Cardiac muscle cell (in vitro differentiated cells and primary cell): Measurements from ENCODE around the gene MYOG. TPM values are rescaled to one million over a fixed set of nuclear protein-coding genes. Genes with fewer than 3 reads are reported as not detected.
A peak's percentile ranks its signal among the peaks of the same experiment; 100 is the strongest.

Source experiments
- DNase-seq, 2 donors: peaks; one replicate each; pipeline versions ENCODE4 v3.0.0 to v3.0.0-alpha.2; 2010 to 2017; ENCODE audit warnings: low read depth in 1 of 2, low spot score in 1 of 2
- H3K27ac ChIP-seq: fragments of 200-600 bp; sonication (generic); 2 replicates; pipeline ENCODE4 v1.5.1; 2016
- H3K27me3 ChIP-seq: fragments of 200-600 bp; sonication (generic); 2 replicates; pipeline ENCODE4 v1.6.0; 2016; ENCODE audit warnings: control low read depth
- H3K36me3 ChIP-seq: fragments of 200-600 bp; sonication (generic); 2 replicates; pipeline ENCODE4 v1.5.1; 2016; ENCODE audit warnings: control low read depth
- H3K4me1 ChIP-seq: fragments of 200-600 bp; sonication (generic); 2 replicates; pipeline ENCODE4 v1.8.1; 2017; ENCODE audit warnings: low read depth, mild to moderate bottlenecking, mixed run types
- H3K4me3 ChIP-seq: fragments of 200-600 bp; sonication (generic); 2 replicates; pipeline ENCODE4 v1.5.1; 2016; ENCODE audit warnings: mild to moderate bottlenecking
- H3K9me3 ChIP-seq: fragments of 200-600 bp; sonication (generic); 2 replicates; pipeline ENCODE4 v1.5.1; 2017; ENCODE audit warnings: low read depth, mild to moderate bottlenecking, control low read depth
- polyA plus RNA-seq: library from polyadenylated mRNA; unstranded; fragments of >200 nt; fragmentation: Nextera tagmentation; extraction: Ambion mirVana; gene quantifications from 2 replicates; pipeline ENCODE4 v1.2.1, GENCODE V29; 2016
- total RNA-seq: library from RNA; depleted of rRNA; stranded (reverse); fragments of >200 nt; gene quantifications from 2 replicates; pipeline ENCODE4 v1.2.3, GENCODE V29; 2016
- TF ChIP-seq, protein P1 (sequence below): IDR thresholded peaks from 2 replicates; pipeline ENCODE4 v1.5.1; 2012; ENCODE audit warnings: low read depth, mild to moderate bottlenecking, low read length

Gene MYOG
- total RNA-seq (0.18 TPM in 1 of 2 replicates, not detected in the other), polyA plus RNA-seq (0.62 TPM in 1 of 2 replicates, not detected in the other)

DNA sequence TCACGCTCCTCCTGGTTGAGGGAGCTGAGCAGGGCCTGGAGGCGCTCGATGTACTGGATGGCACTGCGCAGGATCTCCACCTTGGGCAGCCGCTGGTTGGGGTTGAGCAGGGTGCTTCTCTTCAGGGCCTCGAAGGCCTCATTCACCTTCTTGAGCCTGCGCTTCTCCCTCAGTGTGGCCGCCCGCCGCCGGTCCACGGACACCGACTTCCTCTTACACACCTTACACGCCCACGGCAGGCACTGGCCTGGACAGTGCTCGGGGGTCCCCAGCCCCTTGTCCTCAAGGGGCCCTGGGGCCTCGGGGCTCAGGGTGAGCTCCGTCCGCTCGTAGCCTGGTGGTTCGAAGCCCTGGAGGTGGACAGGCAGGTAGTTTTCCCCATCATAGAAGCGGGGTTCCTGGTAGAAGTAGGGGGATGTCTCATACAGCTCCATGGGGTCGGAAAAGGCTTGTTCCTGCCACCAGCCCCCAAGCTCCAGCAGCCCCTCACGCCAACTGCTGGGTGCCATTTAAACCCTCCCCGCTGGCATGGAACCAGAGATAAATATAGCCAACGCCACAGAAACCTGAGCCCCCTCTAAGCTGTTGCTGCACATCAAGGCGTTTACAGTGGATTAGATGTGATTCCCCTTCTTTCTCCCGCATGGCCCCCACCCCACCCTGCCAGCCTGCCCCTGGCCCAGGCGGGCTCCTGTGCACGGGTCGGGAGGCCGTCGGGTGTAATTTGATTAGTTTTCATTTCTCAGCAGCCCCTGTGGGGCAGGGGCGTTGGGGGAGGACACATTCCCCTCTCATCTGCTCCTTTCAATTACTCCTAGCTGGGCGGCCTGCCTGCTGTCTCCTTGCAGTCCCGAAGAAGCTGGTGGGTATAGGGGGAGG, at the start of gene MYOG:
MYOG (minus strand) TSS at position 485 of the 879 bp plus-strand sequence; CDS start at position 434, 51 bp downstream.
- H3K9me3 ChIP-seq, result no peaks in the 10 kb centered on the region
- peak within 1 kb of the TSS; percentile 64 for H3K27ac ChIP-seq
- H3K27me3 ChIP-seq, result no peaks in the 10 kb centered on the region
- no peaks in the 10 kb centered on the region for H3K36me3 ChIP-seq
- H3K4me3 ChIP-seq, result no peak within 1 kb of the TSS
- peaks cover 24% of the 10 kb centered on the region for H3K4me1 ChIP-seq
- no peak for DNase-seq
- TF ChIP-seq, protein P1, sequence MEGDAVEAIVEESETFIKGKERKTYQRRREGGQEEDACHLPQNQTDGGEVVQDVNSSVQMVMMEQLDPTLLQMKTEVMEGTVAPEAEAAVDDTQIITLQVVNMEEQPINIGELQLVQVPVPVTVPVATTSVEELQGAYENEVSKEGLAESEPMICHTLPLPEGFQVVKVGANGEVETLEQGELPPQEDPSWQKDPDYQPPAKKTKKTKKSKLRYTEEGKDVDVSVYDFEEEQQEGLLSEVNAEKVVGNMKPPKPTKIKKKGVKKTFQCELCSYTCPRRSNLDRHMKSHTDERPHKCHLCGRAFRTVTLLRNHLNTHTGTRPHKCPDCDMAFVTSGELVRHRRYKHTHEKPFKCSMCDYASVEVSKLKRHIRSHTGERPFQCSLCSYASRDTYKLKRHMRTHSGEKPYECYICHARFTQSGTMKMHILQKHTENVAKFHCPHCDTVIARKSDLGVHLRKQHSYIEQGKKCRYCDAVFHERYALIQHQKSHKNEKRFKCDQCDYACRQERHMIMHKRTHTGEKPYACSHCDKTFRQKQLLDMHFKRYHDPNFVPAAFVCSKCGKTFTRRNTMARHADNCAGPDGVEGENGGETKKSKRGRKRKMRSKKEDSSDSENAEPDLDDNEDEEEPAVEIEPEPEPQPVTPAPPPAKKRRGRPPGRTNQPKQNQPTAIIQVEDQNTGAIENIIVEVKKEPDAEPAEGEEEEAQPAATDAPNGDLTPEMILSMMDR, result no peak

DNA sequence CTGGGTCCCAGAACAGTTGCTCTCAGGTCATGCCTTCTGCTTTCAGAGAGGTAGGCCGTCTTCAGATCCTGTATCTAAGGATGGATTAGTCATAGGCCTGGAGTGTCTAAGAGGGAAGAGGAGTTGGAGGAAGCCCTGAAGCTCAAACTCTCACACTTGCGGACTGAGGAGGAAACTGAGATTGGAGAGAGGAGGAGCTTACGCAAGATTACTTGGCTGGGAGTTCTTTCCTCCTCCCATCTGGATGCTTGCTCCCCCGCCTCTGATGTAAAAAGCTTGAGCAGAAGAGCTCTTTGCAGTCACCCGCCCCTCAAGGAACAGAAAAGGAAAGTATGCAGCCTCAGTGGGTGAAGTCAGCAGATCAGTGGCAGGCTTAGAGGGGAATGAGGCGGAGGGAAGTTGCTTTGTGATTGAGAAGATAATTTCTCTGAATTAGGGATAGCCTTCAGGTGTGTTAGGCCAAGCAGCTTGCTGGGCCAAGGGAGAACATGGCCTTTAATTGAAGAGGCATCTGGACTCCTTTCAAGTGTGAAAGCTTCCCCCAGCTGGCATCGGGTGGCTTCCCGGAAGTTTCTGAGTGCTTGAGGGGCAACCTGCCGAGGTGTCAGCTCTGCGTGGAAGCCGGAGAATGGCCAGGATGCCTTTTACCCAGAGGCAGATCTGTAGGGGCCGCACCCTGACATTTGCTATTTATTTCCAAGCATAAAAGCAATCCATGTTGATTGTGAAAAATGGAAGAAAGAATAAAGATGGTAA, 48.3 kb upstream of the MYOG start:
- Histone ChIP-seq H3K9me3 (no peaks in the 10 kb centered on the region), H3K4me3 (no peak overlapping the region), H3K27me3 (no peaks in the 10 kb centered on the region), H3K4me1 (peaks cover 26% of the 10 kb centered on the region), H3K36me3 (no peaks in the 10 kb centered on the region), H3K27ac (no peak overlapping the region)
- TF ChIP-seq, protein P1, result no peak
- peak in 1 of 2 donors; percentile 93 for DNase-seq

DNA sequence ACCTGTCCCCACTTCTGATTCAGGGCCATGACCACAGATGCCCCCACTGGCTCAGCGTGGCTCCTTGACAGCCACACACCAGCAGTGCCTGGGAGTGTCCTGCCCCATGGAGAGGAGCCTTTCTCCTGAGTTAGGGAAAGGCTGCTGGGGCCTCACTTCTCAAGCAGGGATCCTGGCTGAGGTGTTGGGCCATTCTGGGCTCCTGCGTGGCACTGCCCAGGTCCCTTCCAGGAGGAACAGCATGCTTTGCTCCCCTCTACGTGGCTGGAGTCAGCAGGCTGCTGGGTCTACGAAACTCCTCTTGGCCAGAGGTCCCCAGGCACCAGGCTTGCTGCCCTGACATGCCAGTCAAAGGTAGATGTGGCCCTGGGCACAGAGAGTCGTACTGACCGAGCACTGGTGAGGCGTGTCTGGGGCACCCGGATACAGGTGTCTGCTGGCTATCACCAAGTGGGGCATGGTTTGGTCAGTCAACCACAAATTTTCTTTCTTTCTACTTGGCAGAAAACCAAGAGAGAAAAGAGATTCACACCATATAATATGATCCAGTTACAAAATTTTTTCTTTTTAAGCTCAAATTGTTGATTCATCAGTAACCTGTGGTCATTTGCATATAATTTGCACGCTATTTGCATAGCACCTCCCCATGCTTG, 45.9 kb upstream of the MYOG start:
- TF ChIP-seq, protein P1, result no peak
- H3K9me3 ChIP-seq, result no peaks in the 10 kb centered on the region

DNA sequence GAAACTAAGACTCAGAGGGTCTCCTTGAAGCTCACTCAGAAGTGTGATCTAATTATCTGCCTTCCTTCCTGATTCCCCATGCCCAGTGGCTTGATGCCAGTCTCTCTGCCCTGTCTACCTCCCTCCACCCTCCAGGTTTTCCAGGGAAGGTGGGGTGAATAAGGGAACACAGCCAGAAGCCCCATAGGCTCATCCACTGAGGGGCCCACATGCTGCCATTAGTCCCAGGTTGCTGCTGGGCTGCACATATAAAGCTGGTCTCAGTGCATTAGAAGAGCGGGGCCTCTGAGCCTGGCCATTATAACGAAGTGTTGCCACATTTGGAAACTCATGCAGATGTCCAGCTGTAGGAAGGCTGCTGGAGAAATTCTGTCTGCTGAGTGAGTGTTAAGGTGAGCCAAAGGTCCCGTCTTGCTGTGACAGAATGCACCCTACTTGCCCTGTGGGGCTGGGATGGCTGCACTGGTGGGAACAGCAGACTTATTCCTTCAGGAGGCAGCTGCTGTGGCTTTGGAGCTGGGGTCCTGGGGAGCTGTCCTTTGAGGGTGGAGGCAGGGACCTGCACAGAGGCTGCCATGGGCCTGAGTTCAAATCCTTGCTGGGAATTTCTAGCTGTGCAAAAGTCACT, 44.7 kb upstream of the MYOG start:
- Histone ChIP-seq H3K27ac (no peak overlapping the region), H3K27me3 (no peaks in the 10 kb centered on the region), H3K4me1 (peaks cover 53% of the 10 kb centered on the region), H3K36me3 (no peaks in the 10 kb centered on the region), H3K4me3 (no peak overlapping the region), H3K9me3 (no peaks in the 10 kb centered on the region)
- no peak for DNase-seq
- TF ChIP-seq, protein P1, result no peak

More for the DNA sequence above, 45.9 kb upstream of the MYOG start:
- Histone ChIP-seq H3K27me3 (no peaks in the 10 kb centered on the region), H3K36me3 (no peaks in the 10 kb centered on the region), H3K27ac (no peak overlapping the region), H3K4me1 (peaks cover 48% of the 10 kb centered on the region), H3K4me3 (no peak overlapping the region)
- DNase-seq, result no peak
